Esophagus muscularis mucosa (tissue), 4 donors: ENCODE results near the gene C6orf141. TPM values are rescaled to one million over a fixed set of nuclear protein-coding genes. Genes with fewer than 3 reads are reported as not detected.

Source experiments
- DNase-seq: peaks from one replicate; pipeline ENCODE4 v3.0.0-alpha.2; 2017; ENCODE audit errors: extremely low spot score
- H3K27ac ChIP-seq, 4 donors: fragments of 200-600 bp; sonication (generic); replicated peaks in 1 of 4; 1 replicate in 3 of 4; 2 replicates in 1 of 4; pipeline ENCODE4 v1.5.1; 2016 to 2019; ENCODE audit warnings: mild to moderate bottlenecking in 1 of 4
- H3K27me3 ChIP-seq, 4 donors: fragments of 200-600 bp; sonication (generic); one replicate each; pipeline versions ENCODE4 v1.5.1 to v1.6.0; 2016 to 2019
- H3K36me3 ChIP-seq, 4 donors: fragments of 200-600 bp; sonication (generic); one replicate each; pipeline ENCODE4 v1.5.1; 2016 to 2019
- H3K4me1 ChIP-seq, 4 donors: fragments of 200-600 bp; sonication (generic); one replicate each; pipeline ENCODE4 v1.5.1; 2016 to 2019
- H3K4me3 ChIP-seq, 4 donors: fragments of 200-600 bp; sonication (generic); 1 replicate in 2 of 4; 2 replicates in 2 of 4; pipeline ENCODE4 v1.5.1; 2016 to 2019; ENCODE audit warnings: mild to moderate bottlenecking in 4 of 4, moderate library complexity in 1 of 4
- H3K9me3 ChIP-seq, 4 donors: fragments of 200-600 bp; sonication (generic); 1 replicate in 3 of 4; 2 replicates in 1 of 4; pipeline ENCODE4 v1.5.1; 2016 to 2019
- EP300 ChIP-seq: sonication (generic); formaldehyde crosslinking; IDR thresholded peaks from one replicate; pipeline ENCODE4 v1.6.1; 2017; ENCODE audit warnings: antibody characterized with exemption
- POLR2A ChIP-seq: fragments of 450-650 bp; IDR thresholded peaks from one replicate; pipeline ENCODE4 v1.6.1; 2017; ENCODE audit warnings: antibody characterized with exemption, moderate library complexity, mild to moderate bottlenecking, low read depth
- POLR2AphosphoS5 ChIP-seq, 2 donors: sonication (generic); formaldehyde crosslinking; IDR thresholded peaks; one replicate each; pipeline ENCODE4 v1.6.1; 2017; ENCODE audit warnings: antibody characterized with exemption in 2 of 2
- WGBS: methylation state at CpG from one replicate; pipeline ENCODE4 v1.1.5; 2018; 5-methylcytosine and 5-hydroxymethylcytosine counted together
- intact Hi-C: fragments of 100-400 bp; cut with DNase I; formaldehyde crosslinking; loops from one replicate; pipeline ENCODE4 v1.15.1; 2023
- total RNA-seq, 4 donors: library from RNA; depleted of rRNA; stranded (reverse); fragments of >200 nt; gene quantifications; one replicate each; pipeline versions ENCODE4 v1.1.0 to v1.2.1, GENCODE V29; 2016
- TF ChIP-seq, protein P1 (sequence below), 3 experiments: fragments of 200-600 bp in 2 of 3; fragments of 450-650 bp in 1 of 3; sonication (generic) in 2 of 3; IDR thresholded peaks; one replicate each; pipeline ENCODE4 v1.5.1; 2017 to 2019; ENCODE audit warnings: antibody characterized with exemption in 3 of 3, mild to moderate bottlenecking in 2 of 3, moderate library complexity in 1 of 3

C6orf141 gene
- total RNA-seq, 4 donors from 2014 or later, result 1.2 to 2.5 (median 1.9) TPM

DNA sequence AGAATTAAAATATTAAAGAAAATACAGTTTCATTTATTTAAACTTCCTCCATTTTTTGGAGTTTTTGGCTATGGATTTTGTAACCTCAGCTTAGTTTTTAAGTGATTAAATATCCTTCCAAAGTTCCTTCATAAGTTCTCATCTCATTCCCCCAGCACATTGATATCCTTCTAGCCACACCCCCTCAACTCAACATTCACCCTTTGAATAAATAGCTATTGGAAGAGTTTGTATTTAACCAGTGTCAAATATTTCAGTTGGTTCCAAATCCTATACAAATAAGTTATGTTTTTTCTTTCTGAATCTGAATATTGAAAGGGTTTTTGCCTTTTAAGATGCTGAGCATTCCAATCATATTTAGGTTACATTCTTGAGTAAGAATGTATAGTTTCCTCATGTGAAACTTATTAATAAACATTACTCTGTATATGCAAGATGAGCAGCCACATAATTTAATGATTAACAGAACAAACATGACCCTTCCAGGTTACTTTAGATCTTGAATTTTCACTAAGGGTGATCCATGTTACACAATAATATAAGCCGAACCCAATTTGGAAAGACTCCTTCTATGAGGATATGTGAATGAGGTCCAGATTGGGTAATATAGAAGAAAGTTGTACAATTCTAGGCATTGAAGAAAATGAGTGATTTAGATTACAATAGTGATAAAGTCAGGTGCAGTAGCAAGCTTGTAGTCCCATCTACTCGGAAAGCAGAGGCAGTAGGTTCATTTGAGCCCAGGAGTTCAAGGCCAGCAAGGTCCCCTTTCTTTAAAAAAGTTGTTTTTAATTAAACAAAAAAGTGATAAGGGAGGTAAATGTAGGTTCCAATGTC is 37.1 kb upstream of the C6orf141 start:
- no peaks in the 10 kb centered on the region for H3K4me1 ChIP-seq
- H3K27me3 ChIP-seq, result no peaks in the 10 kb centered on the region
- H3K27ac ChIP-seq, result no peak overlapping the region
- H3K4me3 ChIP-seq, result no peak overlapping the region
- no peaks in the 10 kb centered on the region for H3K36me3 ChIP-seq
- no peaks in the 10 kb centered on the region for H3K9me3 ChIP-seq
- intact Hi-C loops, result no loop called here
- no peak for DNase-seq
- 86% methylated on average over 2 of the region's 2 CpGs for WGBS
- TF ChIP-seq POLR2AphosphoS5 (IDR thresholded peaks at IDR 0.05) (no peak), EP300 (no peak), POLR2A (no peak)
- TF ChIP-seq, protein P1, sequence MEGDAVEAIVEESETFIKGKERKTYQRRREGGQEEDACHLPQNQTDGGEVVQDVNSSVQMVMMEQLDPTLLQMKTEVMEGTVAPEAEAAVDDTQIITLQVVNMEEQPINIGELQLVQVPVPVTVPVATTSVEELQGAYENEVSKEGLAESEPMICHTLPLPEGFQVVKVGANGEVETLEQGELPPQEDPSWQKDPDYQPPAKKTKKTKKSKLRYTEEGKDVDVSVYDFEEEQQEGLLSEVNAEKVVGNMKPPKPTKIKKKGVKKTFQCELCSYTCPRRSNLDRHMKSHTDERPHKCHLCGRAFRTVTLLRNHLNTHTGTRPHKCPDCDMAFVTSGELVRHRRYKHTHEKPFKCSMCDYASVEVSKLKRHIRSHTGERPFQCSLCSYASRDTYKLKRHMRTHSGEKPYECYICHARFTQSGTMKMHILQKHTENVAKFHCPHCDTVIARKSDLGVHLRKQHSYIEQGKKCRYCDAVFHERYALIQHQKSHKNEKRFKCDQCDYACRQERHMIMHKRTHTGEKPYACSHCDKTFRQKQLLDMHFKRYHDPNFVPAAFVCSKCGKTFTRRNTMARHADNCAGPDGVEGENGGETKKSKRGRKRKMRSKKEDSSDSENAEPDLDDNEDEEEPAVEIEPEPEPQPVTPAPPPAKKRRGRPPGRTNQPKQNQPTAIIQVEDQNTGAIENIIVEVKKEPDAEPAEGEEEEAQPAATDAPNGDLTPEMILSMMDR (IDR thresholded peaks at IDR 0.05), result no peak

DNA sequence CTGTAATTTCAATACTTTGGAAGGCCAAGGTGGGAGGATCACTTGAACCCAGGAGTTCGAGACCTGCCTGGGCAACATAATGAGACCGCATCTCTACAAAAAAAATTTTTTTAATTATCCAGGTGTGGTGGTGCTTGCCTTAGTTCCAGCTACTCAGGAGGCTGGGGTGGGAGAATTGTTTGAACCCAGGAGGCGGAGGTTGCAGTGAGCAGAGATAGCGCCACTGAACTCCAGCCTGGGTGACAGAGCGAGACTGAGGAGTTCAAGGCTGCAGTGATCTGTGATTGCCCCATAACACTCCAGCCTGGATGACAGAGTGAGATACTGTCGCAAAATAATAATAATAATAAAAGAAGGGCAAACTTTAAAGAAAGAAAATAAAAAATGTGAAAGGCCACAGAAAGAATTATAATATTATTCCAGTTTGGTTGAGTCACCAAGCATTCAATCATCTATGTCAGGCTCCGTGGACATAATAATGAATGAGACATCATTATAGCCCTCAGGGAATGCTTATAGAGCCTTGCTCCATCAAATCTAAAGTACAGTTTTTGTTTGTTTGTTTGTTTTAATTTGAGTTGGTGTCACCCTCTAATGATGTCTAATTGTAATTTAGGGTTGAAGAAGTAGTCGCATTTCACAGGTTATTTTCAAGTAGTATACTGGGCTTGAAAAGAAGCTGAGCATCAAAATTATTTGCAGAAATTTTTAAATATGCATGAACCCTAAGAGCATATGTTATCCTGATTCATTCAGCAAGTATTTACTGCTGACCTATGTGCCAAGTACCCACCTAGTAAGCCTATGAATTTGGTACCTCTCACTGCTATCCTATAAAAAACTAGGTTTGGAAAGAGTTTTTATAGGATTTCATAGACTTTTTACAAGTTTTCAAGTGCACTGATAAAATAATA is 35.6 kb upstream of the C6orf141 start:
- 90% methylated on average over 6 of the region's 8 CpGs for WGBS
- TF ChIP-seq, protein P1 (IDR thresholded peaks at IDR 0.05), result no peak
- TF ChIP-seq EP300 (no peak), POLR2AphosphoS5 (IDR thresholded peaks at IDR 0.05) (no peak), POLR2A (no peak)

DNA sequence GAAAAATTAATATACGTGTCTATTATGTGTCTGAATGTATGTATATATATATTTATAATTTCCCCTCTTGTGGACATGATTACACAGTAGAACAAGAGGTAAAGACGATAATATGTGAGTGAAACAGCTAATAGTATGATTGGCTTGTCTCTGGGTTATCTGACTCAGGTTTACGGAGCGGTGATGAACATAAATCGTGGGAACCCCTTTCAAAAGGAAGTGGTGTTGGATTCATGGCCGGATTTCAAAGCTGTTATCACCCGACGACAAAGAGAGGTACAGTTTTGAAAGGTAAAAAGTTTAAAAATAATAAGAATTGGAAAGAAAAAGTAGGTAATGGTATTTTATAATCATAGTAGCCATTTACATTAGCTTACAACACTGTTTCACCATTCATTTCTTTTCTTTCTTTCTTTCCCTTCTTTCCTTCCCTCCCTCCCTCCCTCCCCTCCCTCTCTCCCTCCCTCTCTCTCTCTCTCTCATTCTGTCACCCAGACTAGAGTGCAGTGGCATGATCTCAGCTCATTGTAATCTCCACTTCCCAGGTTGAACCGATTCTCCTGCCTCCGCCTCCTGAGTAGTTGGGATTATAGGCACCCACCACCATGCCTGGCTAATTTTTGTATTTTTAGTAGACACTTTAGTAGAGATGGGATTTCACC is 34.9 kb upstream of the C6orf141 start:
- Histone ChIP-seq H3K36me3 (no peaks in the 10 kb centered on the region), H3K27me3 (no peaks in the 10 kb centered on the region), H3K4me1 (no peaks in the 10 kb centered on the region), H3K4me3 (no peak overlapping the region), H3K9me3 (no peaks in the 10 kb centered on the region), H3K27ac (no peak overlapping the region)
- intact Hi-C loops, result no loop called here
- TF ChIP-seq POLR2A (no peak), POLR2AphosphoS5 (IDR thresholded peaks at IDR 0.05) (no peak), EP300 (no peak)
- TF ChIP-seq, protein P1 (IDR thresholded peaks at IDR 0.05), result no peak
- 83% methylated on average over 10 of the region's 10 CpGs for WGBS
- DNase-seq, result no peak

More for the DNA sequence above, 35.6 kb upstream of the C6orf141 start:
- Histone ChIP-seq H3K4me1 (no peaks in the 10 kb centered on the region), H3K4me3 (no peak overlapping the region), H3K36me3 (no peaks in the 10 kb centered on the region), H3K9me3 (no peaks in the 10 kb centered on the region), H3K27ac (no peak overlapping the region), H3K27me3 (no peaks in the 10 kb centered on the region)
- intact Hi-C loops, result no loop called here
- DNase-seq, result no peak

DNA sequence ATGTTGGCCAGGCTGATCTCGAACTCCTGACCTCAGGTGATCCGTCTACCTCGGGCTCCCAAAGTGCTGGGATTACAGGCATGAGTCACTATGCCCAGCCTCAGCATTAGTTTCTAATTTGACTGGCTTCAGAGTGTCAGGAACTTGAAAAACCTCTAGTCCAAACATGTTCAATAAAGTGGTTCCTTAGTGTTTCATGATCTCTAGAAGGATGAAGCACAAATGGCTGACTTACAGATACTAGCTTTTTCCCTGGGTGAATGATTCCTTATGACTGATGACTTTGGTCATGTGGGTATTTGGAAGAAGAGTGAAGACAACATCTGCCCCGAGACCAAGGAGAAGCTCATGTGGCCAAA is 34.3 kb upstream of the C6orf141 start:
- Histone ChIP-seq H3K4me1 (no peaks in the 10 kb centered on the region), H3K27me3 (no peaks in the 10 kb centered on the region), H3K27ac (no peak overlapping the region), H3K9me3 (no peaks in the 10 kb centered on the region), H3K4me3 (no peak overlapping the region), H3K36me3 (no peaks in the 10 kb centered on the region)
- DNase-seq, result no peak
- 86% methylated on average over 4 of the region's 4 CpGs for WGBS
- intact Hi-C loops, result no loop called here
- TF ChIP-seq, protein P1 (IDR thresholded peaks at IDR 0.05), result no peak
- TF ChIP-seq POLR2AphosphoS5 (IDR thresholded peaks at IDR 0.05), result no peak
- no peak for TF ChIP-seq EP300
- no peak for TF ChIP-seq POLR2A
